HAP-1 (cell line): ENCODE results near the gene CCDC124.

Experiments used
- DNase-seq, 2 experiments: peaks; one replicate each; pipeline ENCODE4 v3.0.0-alpha.2; 2016 to 2020; ENCODE audit warnings: low spot score in 2 of 2
- H3K27me3 ChIP-seq: fragments of 250-450 bp; sonication (Bioruptor Pico); 2 replicates; pipeline ENCODE4 v1.5.1; 2020; ENCODE audit warnings: low read depth, mild to moderate bottlenecking, moderate library complexity
- H3K36me3 ChIP-seq: fragments of 250-450 bp; sonication (Bioruptor Pico); replicated peaks from 2 replicates; pipeline ENCODE4 v1.5.1; 2020; ENCODE audit warnings: mild to moderate bottlenecking
- H3K4me1 ChIP-seq: fragments of 250-450 bp; sonication (Bioruptor Pico); 2 replicates; pipeline ENCODE4 v1.5.1; 2020; ENCODE audit warnings: mild to moderate bottlenecking
- H3K4me3 ChIP-seq: fragments of 250-450 bp; sonication (Bioruptor Pico); 2 replicates; pipeline ENCODE4 v1.5.1; 2020; ENCODE audit warnings: mild to moderate bottlenecking, moderate library complexity
- H3K9me3 ChIP-seq: fragments of 250-450 bp; sonication (Bioruptor Pico); 2 replicates; pipeline ENCODE4 v1.5.1; 2020; ENCODE audit warnings: mild to moderate bottlenecking, moderate library complexity
- in situ Hi-C: fragments of 300-500 bp; cut with MboI; formaldehyde crosslinking; loops from 3 replicates; pipeline ENCODE4 v1.14.3; 2020; ENCODE audit warnings: low sequenced_read_pairs, inconsistent platforms, mixed read lengths

The CCDC124 gene

DNA sequence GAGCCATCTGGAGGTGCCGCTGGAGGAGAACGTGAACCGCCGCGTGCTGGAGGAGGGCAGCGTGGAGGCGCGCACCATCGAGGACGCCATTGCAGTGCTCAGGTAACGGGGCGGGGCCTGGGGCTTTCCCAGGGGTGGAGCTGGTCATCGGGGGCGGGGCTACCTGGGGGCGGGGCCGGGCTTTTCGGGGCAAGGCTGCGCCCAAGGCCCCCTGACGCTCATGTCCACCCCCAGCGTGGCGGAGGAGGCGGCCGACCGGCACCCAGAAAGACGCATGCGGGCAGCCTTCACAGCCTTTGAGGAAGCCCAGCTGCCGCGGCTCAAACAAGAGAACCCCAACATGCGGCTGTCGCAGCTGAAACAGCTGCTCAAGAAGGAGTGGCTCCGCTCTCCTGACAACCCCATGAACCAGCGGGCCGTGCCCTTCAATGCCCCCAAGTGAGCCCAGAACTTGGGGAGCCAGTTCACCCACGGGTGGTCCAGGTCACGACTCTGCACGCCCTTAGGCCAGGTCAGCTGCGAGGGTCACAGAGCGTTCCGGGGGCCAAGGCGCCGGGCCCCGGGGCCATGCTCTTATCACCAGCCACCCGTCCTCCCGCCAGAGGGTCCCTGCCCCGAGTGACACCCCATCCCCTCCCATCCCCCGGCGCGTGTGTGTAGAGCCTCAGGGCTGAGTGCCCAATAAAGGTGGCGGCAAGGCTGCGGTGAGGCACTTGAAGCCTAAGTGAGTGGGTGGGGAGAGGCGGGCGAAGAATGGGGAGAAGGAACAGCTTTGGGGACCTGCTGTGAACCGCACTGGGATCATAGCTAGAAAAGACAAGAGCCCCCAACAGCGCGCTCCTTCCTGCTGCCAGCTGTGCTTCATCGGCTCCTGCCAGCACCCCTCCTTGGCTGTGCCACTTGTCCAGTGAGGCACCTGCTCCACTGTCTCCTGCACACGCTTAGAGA lies 10.7 kb downstream of the CCDC124 start:
- H3K36me3 ChIP-seq = peaks cover 22% of the 10 kb centered on the region
- in situ Hi-C loops = loop anchor here (10.0 kb wide), 1 partner anchor 51 kb away; no protein-coding TSS in a partner anchor
- H3K4me1 ChIP-seq = peaks cover 6% of the 10 kb centered on the region
- no peaks in the 10 kb centered on the region for H3K27me3 ChIP-seq
- H3K4me3 ChIP-seq = no peak overlapping the region
- no peaks in the 10 kb centered on the region for H3K9me3 ChIP-seq
- DNase-seq = no peak

- no peak overlapping the region for H3K4me3 ChIP-seq
- H3K27me3 ChIP-seq = no peaks in the 10 kb centered on the region
- DNase-seq = no peak
- H3K36me3 ChIP-seq = peaks cover 18% of the 10 kb centered on the region
- in situ Hi-C loops = loop anchor here (10.0 kb wide), 1 partner anchor 50 kb away; no protein-coding TSS in a partner anchor
- peaks cover 9% of the 10 kb centered on the region for H3K4me1 ChIP-seq
- no peaks in the 10 kb centered on the region for H3K9me3 ChIP-seq
These were observed 11.5 kb downstream of the CCDC124 start for GRCh38 chr19:17944301-17944700.

DNA sequence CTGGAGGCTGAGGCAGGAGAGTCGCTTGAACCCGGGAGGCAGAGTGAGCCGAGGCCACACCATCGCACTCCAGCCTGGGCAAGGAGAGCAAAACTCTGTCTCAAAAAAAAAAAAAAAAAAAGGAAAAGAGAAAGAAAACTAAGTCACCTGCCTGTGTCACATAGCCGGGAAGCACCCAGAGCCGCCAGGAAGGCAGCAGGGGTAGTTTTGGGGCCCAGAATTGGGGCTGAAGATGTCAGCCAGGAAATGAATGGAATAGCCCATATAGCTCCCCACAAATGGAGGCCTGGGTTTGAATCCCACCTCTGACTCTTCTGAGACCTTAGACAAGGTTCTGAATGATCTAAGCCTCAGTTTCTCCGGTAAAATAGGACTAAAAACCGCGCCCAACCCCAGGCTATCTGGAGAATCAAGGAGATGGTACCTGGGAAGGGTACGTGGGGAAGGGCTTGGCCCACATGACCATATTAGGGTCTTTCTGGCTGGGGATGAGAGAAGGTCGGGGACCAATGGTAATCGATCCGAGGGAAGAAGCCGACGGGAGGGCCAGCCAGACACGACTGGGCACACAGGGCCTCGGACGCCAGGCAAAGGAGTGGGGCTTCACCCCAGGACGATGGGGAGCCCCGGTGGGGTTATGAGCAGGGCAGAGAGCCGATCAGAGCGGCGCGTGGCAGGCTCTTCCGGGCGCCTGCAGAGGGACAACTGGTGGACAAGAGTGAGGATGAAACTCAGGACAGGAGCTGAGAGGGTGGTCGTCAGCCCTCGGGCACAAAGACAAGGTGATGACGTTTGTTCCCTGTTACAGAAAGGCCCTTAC lies 14.4 kb downstream of the CCDC124 start:
- DNase-seq = peak in 1 of 2 experiments; percentile 37
- Histone ChIP-seq H3K36me3 (peaks cover 10% of the 10 kb centered on the region), H3K4me3 (peak overlapping the region; percentile 18), H3K9me3 (no peaks in the 10 kb centered on the region), H3K27me3 (no peaks in the 10 kb centered on the region), H3K4me1 (peaks cover 34% of the 10 kb centered on the region)
- in situ Hi-C loops = loop anchor here (10.0 kb wide), 1 partner anchor 48 kb away; no protein-coding TSS in a partner anchor

DNA sequence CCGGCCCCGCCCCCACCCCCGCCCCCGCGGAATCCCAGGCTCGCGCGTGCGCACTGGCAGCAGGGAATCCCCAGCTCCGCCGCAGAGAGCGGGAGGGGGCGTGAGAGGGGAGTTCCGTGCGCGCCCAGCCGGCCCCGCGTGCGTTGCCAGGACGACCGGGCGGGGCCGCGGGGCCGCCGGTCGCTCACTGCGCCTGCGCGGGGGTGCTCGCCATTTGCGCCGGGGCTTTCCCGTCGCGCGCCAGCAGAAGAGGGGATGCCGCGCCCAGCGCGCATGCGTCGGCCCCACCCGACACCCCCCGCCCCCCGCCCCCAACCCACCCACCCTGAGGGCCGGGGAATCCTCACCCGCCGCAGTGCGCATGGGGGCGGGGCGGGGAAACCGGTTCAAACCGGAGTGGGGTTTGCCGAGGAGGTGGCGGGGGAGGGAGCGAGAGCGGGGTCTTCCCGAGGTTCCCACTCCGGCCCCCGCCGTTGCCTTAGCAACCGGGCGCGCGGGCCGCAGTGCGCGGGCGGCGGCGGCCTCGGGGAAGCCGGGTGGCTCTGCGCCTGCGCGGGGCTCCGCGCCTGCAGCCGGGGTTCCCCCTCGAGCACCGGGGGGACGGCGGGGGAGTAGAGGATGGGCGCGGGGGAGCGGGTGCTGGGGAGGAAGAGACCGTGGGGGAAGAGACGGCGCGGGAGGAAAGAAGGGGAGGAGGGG lies 15.1 kb downstream of the CCDC124 start:
- in situ Hi-C loops = loop anchor here (10.0 kb wide), 1 partner anchor 47 kb away; no protein-coding TSS in a partner anchor
- H3K36me3 ChIP-seq = peaks cover 10% of the 10 kb centered on the region
- no peaks in the 10 kb centered on the region for H3K9me3 ChIP-seq
- H3K4me1 ChIP-seq = peaks cover 34% of the 10 kb centered on the region
- no peaks in the 10 kb centered on the region for H3K27me3 ChIP-seq
- peak; percentile 93 to 99 for DNase-seq
- H3K4me3 ChIP-seq = peak overlapping the region; percentile 18

- in situ Hi-C loops = loop anchor here (10.0 kb wide), 1 partner anchor 46 kb away; no protein-coding TSS in a partner anchor
- H3K27me3 ChIP-seq = no peaks in the 10 kb centered on the region
- H3K4me3 ChIP-seq = peak overlapping the region; percentile 18
- H3K4me1 ChIP-seq = peaks cover 39% of the 10 kb centered on the region
- no peak for DNase-seq
- H3K9me3 ChIP-seq = no peaks in the 10 kb centered on the region
- peaks cover 9% of the 10 kb centered on the region for H3K36me3 ChIP-seq
These were observed 15.7 kb downstream of the CCDC124 start for GRCh38 chr19:17948514-17948900.

DNA sequence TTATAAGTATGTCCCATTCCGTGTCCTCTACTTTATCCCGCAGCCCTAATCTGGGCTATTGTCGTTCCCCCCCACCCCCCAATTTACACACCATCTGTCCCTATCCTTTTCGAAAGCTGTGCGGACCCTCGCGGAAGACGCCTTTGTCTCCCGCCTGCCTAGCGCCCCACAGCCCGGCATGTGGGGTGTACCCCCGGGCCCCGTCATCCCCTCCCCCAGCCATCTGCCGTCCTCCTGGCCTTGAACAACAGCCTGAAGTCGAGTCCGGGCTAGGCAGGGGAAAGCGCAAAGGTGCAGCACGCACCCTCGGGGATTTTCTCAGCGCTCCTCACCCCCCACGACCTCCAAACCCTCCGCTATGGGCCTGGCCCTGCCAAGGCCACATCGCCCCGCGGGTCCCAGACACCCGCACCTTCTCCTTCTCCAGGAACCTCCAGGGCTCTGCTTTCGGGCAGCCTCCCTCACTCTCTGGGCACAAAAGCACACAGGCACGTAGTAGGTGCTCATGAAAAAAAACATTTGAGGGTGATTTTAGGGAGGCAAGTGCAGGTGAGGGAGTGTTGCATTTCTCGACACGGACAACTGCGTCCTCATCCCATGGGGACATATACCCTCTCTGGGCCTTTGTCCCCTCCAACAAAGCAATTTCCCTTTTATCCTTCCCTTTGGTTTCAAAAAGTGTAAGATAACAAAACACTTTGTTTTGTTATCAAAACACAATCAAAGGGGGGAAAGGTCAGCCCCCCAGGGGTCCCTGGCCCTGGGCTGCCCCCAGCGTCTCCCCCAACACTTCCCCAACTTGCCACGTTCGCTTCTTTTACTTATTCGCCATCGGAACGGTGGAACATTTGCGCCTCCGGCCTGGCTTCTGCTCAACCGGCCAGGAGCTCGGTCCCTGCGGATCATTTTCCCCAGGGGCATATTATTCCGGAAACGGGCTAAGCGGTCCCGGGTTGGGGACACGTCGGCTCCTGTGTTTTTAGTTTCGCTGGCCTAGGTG lies 16.4 kb downstream of the CCDC124 start:
- Histone ChIP-seq H3K36me3 (peaks cover 6% of the 10 kb centered on the region; the same call in 1 of the 2 replicates), H3K4me3 (peak overlapping the region; percentile 44; the same call in 1 of the 2 replicates), H3K27me3 (no peaks in the 10 kb centered on the region), H3K4me1 (peaks cover 44% of the 10 kb centered on the region), H3K9me3 (no peaks in the 10 kb centered on the region)
- DNase-seq = peak in 1 of 2 experiments; percentile 52
- in situ Hi-C loops = loop anchor here (10.0 kb wide), 1 partner anchor 46 kb away; no protein-coding TSS in a partner anchor

DNA sequence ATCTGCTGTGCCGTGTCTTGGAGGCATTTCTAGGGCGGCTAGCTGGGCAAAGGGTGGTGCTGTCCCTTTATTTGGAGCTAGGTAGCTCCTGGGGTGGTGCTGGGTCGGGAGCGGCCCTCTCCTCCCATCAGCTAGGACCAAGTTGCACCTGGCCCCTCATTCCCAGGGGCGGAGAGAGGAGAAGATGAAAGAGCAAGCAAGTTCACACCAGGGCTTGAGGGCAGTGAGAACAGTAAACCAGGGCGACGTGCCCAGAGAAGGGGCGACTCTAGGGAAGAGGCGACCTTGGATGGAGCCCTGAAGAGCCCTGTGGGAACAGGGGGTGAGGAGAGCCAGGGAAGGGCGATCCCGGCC lies 17.1 kb downstream of the CCDC124 start:
- peak overlapping the region; percentile 44 for H3K4me3 ChIP-seq
- no peaks in the 10 kb centered on the region for H3K27me3 ChIP-seq
- peaks cover 2% of the 10 kb centered on the region; the same call in 1 of the 2 replicates for H3K36me3 ChIP-seq
- in situ Hi-C loops = loop anchor here (10.0 kb wide), 1 partner anchor 45 kb away; no protein-coding TSS in a partner anchor
- no peak for DNase-seq
- H3K4me1 ChIP-seq = peaks cover 44% of the 10 kb centered on the region
- H3K9me3 ChIP-seq = no peaks in the 10 kb centered on the region

GRCh38 chr19:17950310-17951156 lies 17.7 kb downstream of the CCDC124 start:
- Histone ChIP-seq H3K4me1 (peaks cover 44% of the 10 kb centered on the region), H3K36me3 (no peaks in the 10 kb centered on the region), H3K27me3 (no peaks in the 10 kb centered on the region), H3K4me3 (peak overlapping the region; percentile 44), H3K9me3 (no peaks in the 10 kb centered on the region)
- in situ Hi-C loops = no loop called here
- peak; percentile 48 to 80 for DNase-seq

DNA sequence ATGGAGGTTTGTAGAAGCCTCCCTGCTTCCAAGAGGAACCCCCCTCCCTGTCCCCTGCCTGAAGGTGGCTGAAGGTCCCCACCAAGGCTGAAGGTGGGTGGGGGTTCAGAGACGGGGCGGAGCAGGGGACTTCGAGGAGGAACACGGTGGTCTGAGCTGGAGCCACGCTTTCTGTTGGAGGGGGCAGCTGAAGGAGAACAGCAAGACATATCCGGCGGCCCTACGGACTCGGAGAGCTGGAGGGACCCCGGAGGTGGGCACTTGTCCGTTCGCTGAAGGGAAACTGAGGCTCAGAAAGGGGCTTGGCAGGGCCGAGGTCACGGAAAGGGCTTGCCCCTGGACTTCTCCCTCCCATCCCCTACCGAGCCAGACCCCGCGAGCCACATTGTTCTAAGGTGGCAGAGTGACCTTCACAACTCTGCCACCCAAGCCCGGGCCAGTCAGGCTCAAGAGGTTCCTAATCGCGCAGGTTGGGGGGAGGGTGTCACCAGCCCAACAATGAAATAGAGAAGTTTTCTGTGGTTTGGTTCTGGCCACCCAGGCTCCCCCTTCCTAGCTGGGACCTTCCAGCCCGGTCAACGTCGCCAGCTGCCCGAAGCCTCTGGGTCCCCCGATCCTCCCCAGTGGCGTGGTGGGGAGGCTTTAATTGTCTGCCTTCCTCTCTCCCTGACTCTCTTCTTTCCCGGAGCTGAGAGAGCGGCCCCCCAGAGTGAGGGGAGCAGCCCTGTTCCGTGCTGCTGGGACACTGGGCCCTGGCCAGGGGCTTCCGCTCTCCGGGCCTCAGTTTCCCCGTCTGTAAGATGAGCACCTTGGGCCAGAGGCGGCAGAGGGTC lies 18.6 kb downstream of the CCDC124 start:
- in situ Hi-C loops = no loop called here
- H3K4me3 ChIP-seq = peak overlapping the region; percentile 44
- no peaks in the 10 kb centered on the region for H3K27me3 ChIP-seq
- no peaks in the 10 kb centered on the region for H3K36me3 ChIP-seq
- H3K9me3 ChIP-seq = no peaks in the 10 kb centered on the region
- DNase-seq = peak in 1 of 2 experiments; percentile 48
- peaks cover 44% of the 10 kb centered on the region for H3K4me1 ChIP-seq

- H3K9me3 ChIP-seq = no peaks in the 10 kb centered on the region
- no peaks in the 10 kb centered on the region for H3K36me3 ChIP-seq
- peak overlapping the region; percentile 44 for H3K4me3 ChIP-seq
- no peaks in the 10 kb centered on the region for H3K27me3 ChIP-seq
- peaks cover 42% of the 10 kb centered on the region for H3K4me1 ChIP-seq
- DNase-seq = peak in 1 of 2 experiments; percentile 67
- in situ Hi-C loops = no loop called here
These were observed 19.5 kb downstream of the CCDC124 start for GRCh38 chr19:17951990-17952976.
